ENCODE measurements around the gene ACBD6.

DNA sequence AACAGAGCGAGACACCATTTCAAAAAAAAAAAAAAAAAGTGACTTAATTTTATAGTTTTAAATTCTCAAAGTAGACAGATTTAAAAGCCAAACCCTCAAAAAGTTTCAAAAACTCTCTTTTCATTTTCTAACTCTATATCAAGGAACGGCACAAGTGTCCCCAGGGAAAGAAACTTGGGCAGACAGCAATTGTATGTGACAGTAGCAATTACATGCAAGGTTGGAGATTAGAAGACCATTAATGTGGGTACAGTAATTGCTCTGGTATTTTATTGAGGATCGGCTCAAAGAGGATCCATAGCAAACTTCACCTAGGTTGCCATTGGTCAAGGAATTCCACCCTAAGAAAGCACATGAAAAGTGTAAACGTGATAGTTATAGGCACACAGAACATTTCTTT is 46.2 kb downstream of the ACBD6 start:
- TF ChIP-seq EZH2phosphoT487 (IDR thresholded peaks at IDR 0.05; ENCODE audit: insufficient read depth, low read depth) (no peak), EZH2 (IDR thresholded peaks at IDR 0.05; ENCODE audit: insufficient read depth, poor library complexity, severe bottlenecking) (no peak)

All from GM23248 (cell line).